Body of pancreas (tissue), 4 donors: ENCODE data around the gene ULBP1. TPM values are rescaled to one million over a fixed set of nuclear protein-coding genes. Genes with fewer than 3 reads are reported as not detected.
"Not testable (repeated sequence)": the region's sequence is repeated elsewhere in the genome, so short reads cannot be mapped to it uniquely, and the experiment has no call there.

Experiments
- ATAC-seq: fragments of 150-250 bp; one replicate; pipeline ENCODE4 v1.9.1; 2016
- DNase-seq, 4 donors: peaks; one replicate each; pipeline ENCODE4 v3.0.0-alpha.2; 2019
- H3K27ac ChIP-seq, 4 donors: fragments of 200-600 bp; sonication (generic); 1 replicate in 3 of 4; 2 replicates in 1 of 4; pipeline versions ENCODE4 v1.5.1 to v1.6.1; 2016 to 2019; ENCODE audit warnings: mild to moderate bottlenecking in 1 of 4, mixed read lengths in 1 of 4, moderate library complexity in 1 of 4
- H3K27me3 ChIP-seq, 2 donors: fragments of 200-600 bp; sonication (generic); one replicate each; pipeline ENCODE4 v1.6.0; 2016; ENCODE audit warnings: mild to moderate bottlenecking in 1 of 2
- H3K36me3 ChIP-seq, 2 donors: fragments of 200-600 bp; sonication (generic); replicated peaks in 1 of 2; 2 replicates each; pipeline ENCODE4 v1.5.1; 2016; ENCODE audit warnings: low read depth in 2 of 2; ENCODE audit not compliant: insufficient read depth in 1 of 2
- H3K4me1 ChIP-seq: fragments of 200-600 bp; sonication (generic); one replicate; pipeline ENCODE4 v1.6.0; 2016
- H3K4me3 ChIP-seq, 2 donors: fragments of 200-600 bp; sonication (generic); 1 replicate in 1 of 2; 2 replicates in 1 of 2; pipeline ENCODE4 v1.5.1; 2016 to 2019
- H3K9me3 ChIP-seq, 3 donors: fragments of 200-600 bp; sonication (generic); 1 replicate in 2 of 3; 2 replicates in 1 of 3; pipeline ENCODE4 v1.5.1; 2016
- POLR2A ChIP-seq, 3 donors: fragments of 450-650 bp; IDR thresholded peaks; one replicate each; pipeline ENCODE4 v1.6.1; 2016; ENCODE audit warnings: antibody characterized with exemption in 3 of 3, mild to moderate bottlenecking in 2 of 3
- WGBS, 2 donors: methylation state at CpG; one replicate each; pipeline ENCODE4 v1.1.5; 2017; 5-methylcytosine and 5-hydroxymethylcytosine counted together
- intact Hi-C: fragments of 100-400 bp; cut with DNase I; formaldehyde crosslinking; loops from one replicate; pipeline ENCODE4 v1.15.1; 2023
- total RNA-seq, 2 donors: library from RNA; depleted of rRNA; stranded (reverse); fragments of >200 nt; gene quantifications; one replicate each; pipeline ENCODE4 v1.1.0, GENCODE V29; 2016
- TF ChIP-seq, protein P1 (sequence below), 7 experiments: fragments of 450-650 bp in 4 of 7; fragments of 200-600 bp in 3 of 7; sonication (generic) in 3 of 7; IDR thresholded peaks; one replicate each; pipeline ENCODE4 v1.5.1; 2016 to 2019; ENCODE audit warnings: antibody characterized with exemption in 7 of 7

Gene ULBP1
- total RNA-seq, 2 donors from 2014 or later: not detected

GRCh38 chr6:149948011-149948410 lies 15.7 kb upstream of the ULBP1 start:
- H3K36me3 ChIP-seq: no peaks in the 10 kb centered on the region
- 63 to 64% methylated on average over 1 of the region's 1 CpG for WGBS, 2 donors
- H3K27ac ChIP-seq: no peak overlapping the region
- no peaks in the 10 kb centered on the region for H3K9me3 ChIP-seq
- H3K27me3 ChIP-seq: peaks cover 0 to 4% of the 10 kb centered on the region in 2 donors
- DNase-seq: no peak
- no peak for ATAC-seq
- intact Hi-C loops: no loop called here
- H3K4me3 ChIP-seq: no peak overlapping the region
- no peaks in the 10 kb centered on the region for H3K4me1 ChIP-seq
- TF ChIP-seq POLR2A (IDR thresholded peaks at IDR 0.05): no peak
- TF ChIP-seq, protein P1, sequence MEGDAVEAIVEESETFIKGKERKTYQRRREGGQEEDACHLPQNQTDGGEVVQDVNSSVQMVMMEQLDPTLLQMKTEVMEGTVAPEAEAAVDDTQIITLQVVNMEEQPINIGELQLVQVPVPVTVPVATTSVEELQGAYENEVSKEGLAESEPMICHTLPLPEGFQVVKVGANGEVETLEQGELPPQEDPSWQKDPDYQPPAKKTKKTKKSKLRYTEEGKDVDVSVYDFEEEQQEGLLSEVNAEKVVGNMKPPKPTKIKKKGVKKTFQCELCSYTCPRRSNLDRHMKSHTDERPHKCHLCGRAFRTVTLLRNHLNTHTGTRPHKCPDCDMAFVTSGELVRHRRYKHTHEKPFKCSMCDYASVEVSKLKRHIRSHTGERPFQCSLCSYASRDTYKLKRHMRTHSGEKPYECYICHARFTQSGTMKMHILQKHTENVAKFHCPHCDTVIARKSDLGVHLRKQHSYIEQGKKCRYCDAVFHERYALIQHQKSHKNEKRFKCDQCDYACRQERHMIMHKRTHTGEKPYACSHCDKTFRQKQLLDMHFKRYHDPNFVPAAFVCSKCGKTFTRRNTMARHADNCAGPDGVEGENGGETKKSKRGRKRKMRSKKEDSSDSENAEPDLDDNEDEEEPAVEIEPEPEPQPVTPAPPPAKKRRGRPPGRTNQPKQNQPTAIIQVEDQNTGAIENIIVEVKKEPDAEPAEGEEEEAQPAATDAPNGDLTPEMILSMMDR (IDR thresholded peaks at IDR 0.05): no peak

- H3K27ac ChIP-seq: no peak overlapping the region
- H3K4me3 ChIP-seq: no peak overlapping the region
- peaks cover 0 to 4% of the 10 kb centered on the region in 2 donors for H3K27me3 ChIP-seq
- no peaks in the 10 kb centered on the region for H3K4me1 ChIP-seq
- WGBS, 2 donors: 71 to 73% methylated on average over 5 of the region's 5 CpGs
- intact Hi-C loops: no loop called here
- ATAC-seq: no peak
- no peaks in the 10 kb centered on the region for H3K36me3 ChIP-seq
- DNase-seq: no peak
- no peaks in the 10 kb centered on the region for H3K9me3 ChIP-seq
- TF ChIP-seq, protein P1 (IDR thresholded peaks at IDR 0.05): no peak
- no peak for TF ChIP-seq POLR2A (IDR thresholded peaks at IDR 0.05)
These were observed 15.1 kb upstream of the ULBP1 start for GRCh38 chr6:149948616-149949015.

DNA sequence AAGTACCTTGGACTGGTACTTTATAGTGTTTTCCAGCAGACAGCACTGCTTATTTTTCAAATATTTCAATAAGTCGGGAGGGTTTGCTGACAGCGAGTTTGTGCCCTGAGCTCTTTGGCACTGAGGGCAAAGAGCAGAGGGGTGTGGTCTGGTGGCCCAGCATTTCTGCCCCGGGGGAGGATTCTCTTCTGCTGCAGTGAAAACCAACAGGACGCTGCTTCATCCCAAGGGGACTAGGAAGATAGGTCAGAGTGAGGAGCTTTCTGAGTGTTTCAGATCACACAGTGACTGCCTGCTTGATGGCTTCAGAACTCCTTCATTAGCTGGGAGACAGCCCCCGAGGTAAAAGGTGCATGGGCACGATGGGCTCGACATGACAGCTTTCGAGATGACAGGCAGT lies 13.3 kb upstream of the ULBP1 start:
- H3K27me3 ChIP-seq: peaks cover 0 to 13% of the 10 kb centered on the region in 2 donors
- intact Hi-C loops: no loop called here
- no peaks in the 10 kb centered on the region for H3K36me3 ChIP-seq
- H3K4me3 ChIP-seq: no peak overlapping the region
- DNase-seq (no peak), ATAC-seq (no peak)
- no peak overlapping the region for H3K27ac ChIP-seq
- H3K4me1 ChIP-seq: peaks cover 7% of the 10 kb centered on the region
- TF ChIP-seq, protein P1 (IDR thresholded peaks at IDR 0.05): no peak
- no peak for TF ChIP-seq POLR2A (IDR thresholded peaks at IDR 0.05)
- WGBS, 2 donors: 16 to 30% methylated on average over 4 to 8 of the region's 8 CpGs
- H3K9me3 ChIP-seq: no peaks in the 10 kb centered on the region

DNA sequence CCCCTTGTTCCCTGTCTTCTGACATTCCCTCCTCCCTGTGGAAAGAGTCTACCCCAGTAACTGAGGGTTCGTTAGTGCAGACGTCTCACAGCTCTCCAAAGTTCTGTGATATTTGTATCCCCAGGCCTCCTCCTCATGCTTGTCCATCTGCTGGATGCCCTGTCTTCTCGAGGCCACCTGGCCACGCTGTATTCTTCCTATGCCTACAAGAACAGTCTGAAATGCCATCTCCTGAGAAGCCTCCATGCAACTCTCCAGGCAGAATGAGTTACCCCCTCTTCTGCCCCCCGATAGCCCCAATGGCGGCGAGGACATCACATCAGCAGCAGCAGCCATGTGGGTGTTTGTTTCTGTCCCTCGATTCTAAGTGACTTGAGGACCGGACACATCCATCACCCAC lies 12.6 kb upstream of the ULBP1 start:
- ATAC-seq: no peak
- Histone ChIP-seq H3K9me3 (no peaks in the 10 kb centered on the region), H3K27ac (no peak overlapping the region), H3K27me3 (peaks cover 0 to 13% of the 10 kb centered on the region in 2 donors), H3K4me3 (no peak overlapping the region), H3K4me1 (peaks cover 7% of the 10 kb centered on the region), H3K36me3 (no peaks in the 10 kb centered on the region)
- 58 to 65% methylated on average over 9 of the region's 9 CpGs for WGBS, 2 donors
- intact Hi-C loops: no loop called here
- no peak for TF ChIP-seq POLR2A (IDR thresholded peaks at IDR 0.05)
- TF ChIP-seq, protein P1 (IDR thresholded peaks at IDR 0.05): no peak
- no peak for DNase-seq

- intact Hi-C loops: no loop called here
- WGBS, 2 donors: 82 to 100% methylated on average over 1 to 3 of the region's 3 CpGs
- no peak overlapping the region for H3K4me3 ChIP-seq
These were observed 12.1 kb upstream of the ULBP1 start for GRCh38 chr6:149951626-149952025.

DNA sequence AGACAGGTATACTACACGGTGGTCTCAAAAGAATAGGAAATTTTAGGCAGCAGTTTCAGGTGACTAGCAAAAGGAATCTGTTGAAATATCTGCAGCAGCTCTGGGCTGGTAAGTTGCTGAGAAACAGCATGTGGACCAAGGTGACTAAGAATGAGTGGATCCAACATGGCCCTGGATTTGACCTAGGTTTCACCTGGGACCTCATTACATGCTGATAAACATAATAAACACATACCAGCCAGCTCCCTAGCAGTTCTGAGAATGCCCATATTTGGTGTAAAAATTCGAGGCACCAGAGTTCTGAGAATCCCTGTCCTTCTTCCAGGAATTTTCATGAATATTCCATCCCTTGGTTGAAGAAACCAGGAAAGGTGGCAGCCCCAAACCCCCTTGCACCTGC lies 10.4 kb upstream of the ULBP1 start:
- intact Hi-C loops, H3K36me3 ChIP-seq, ATAC-seq, H3K27ac ChIP-seq, H3K9me3 ChIP-seq, DNase-seq, H3K4me1 ChIP-seq, H3K4me3 ChIP-seq: not testable (repeated sequence)
- WGBS, 2 donors: 23 to 27% methylated on average over 2 of the region's 2 CpGs
- H3K27me3 ChIP-seq: peaks cover 0 to 13% of the 10 kb centered on the region in 2 donors

More at GRCh38 chr6:149951626-149952025, 12.1 kb upstream of the ULBP1 start:
- Histone ChIP-seq H3K36me3 (no peaks in the 10 kb centered on the region), H3K9me3 (no peaks in the 10 kb centered on the region), H3K4me1 (peaks cover 7% of the 10 kb centered on the region), H3K27ac (no peak overlapping the region), H3K27me3 (peaks cover 0 to 13% of the 10 kb centered on the region in 2 donors)
- no peak for DNase-seq
- TF ChIP-seq POLR2A (IDR thresholded peaks at IDR 0.05): no peak
- TF ChIP-seq, protein P1 (IDR thresholded peaks at IDR 0.05): no peak
- ATAC-seq: no peak

- H3K4me3 ChIP-seq, DNase-seq, H3K9me3 ChIP-seq, intact Hi-C loops, H3K4me1 ChIP-seq, H3K36me3 ChIP-seq, H3K27ac ChIP-seq: not testable (repeated sequence)
- WGBS, 2 donors: 2 to 8% methylated on average over 5 to 8 of the region's 10 CpGs
- peak; percentile 48 for ATAC-seq
- peaks cover 0 to 13% of the 10 kb centered on the region in 2 donors for H3K27me3 ChIP-seq
These were observed 9.8 kb upstream of the ULBP1 start for GRCh38 chr6:149953934-149954327.
